CD14-positive monocyte (primary cell): ENCODE results near the gene WNT7B. TPM values are rescaled to one million over a fixed set of nuclear protein-coding genes. Genes with fewer than 3 reads are reported as not detected.
A peak's percentile ranks its signal among the peaks of the same experiment; 100 is the strongest.

ENCODE experiments used
- DNase-seq, 3 donors: peaks; one replicate each; pipeline ENCODE4 v3.0.0-alpha.2; 2011 to 2022
- H2AFZ ChIP-seq: 2 replicates; pipeline ENCODE4 v1.6.0; 2012; ENCODE audit warnings: mild to moderate bottlenecking, low read depth, low read length, inconsistent platforms; ENCODE audit not compliant: insufficient read depth, poor library complexity, severe bottlenecking
- H3K27ac ChIP-seq, 2 donors: 1 replicate in 1 of 2; 2 replicates in 1 of 2; pipeline ENCODE4 v1.5.1; 2012 to 2013; ENCODE audit warnings: low read length in 2 of 2, control low read depth in 1 of 2, inconsistent platforms in 1 of 2, low read depth in 1 of 2, mild to moderate bottlenecking in 1 of 2
- H3K27me3 ChIP-seq, 2 donors: one replicate each; pipeline versions ENCODE4 v1.6.0 to v1.6.1; 2011 to 2013; ENCODE audit warnings: low read length in 2 of 2; ENCODE audit not compliant: control insufficient read depth in 2 of 2, insufficient read depth in 2 of 2
- H3K36me3 ChIP-seq, 2 donors: replicated peaks in 1 of 2; 1 replicate in 1 of 2; 2 replicates in 1 of 2; pipeline versions ENCODE4 v1.5.1 to v1.6.1; 2012 to 2013; ENCODE audit warnings: low read length in 2 of 2, control low read depth in 1 of 2, inconsistent platforms in 1 of 2, mild to moderate bottlenecking in 1 of 2; ENCODE audit not compliant: insufficient read depth in 2 of 2, control insufficient read depth in 1 of 2
- H3K4me1 ChIP-seq, 2 donors: 1 replicate in 1 of 2; 2 replicates in 1 of 2; pipeline versions ENCODE4 v1.5.1 to v1.6.1; 2012 to 2013; ENCODE audit warnings: low read length in 2 of 2, control low read depth in 1 of 2, inconsistent platforms in 1 of 2, mild to moderate bottlenecking in 1 of 2, moderate library complexity in 1 of 2; ENCODE audit not compliant: insufficient read depth in 2 of 2, control insufficient read depth in 1 of 2
- H3K4me2 ChIP-seq: replicated peaks from 2 replicates; pipeline ENCODE3; 2012; ENCODE audit warnings: low read length, moderate library complexity, mild to moderate bottlenecking; ENCODE audit not compliant: poor library complexity, severe bottlenecking; ENCODE audit errors: extremely low read depth
- H3K4me3 ChIP-seq, 3 experiments: fragments of 200-600 bp in 1 of 3; sonication (generic) in 1 of 3; replicated peaks in 1 of 3; 1 replicate in 2 of 3; 2 replicates in 1 of 3; pipeline ENCODE4 v1.5.1; 2011 to 2013; ENCODE audit warnings: low read length in 3 of 3, mild to moderate bottlenecking in 3 of 3, control low read depth in 2 of 3, low read depth in 2 of 3, inconsistent platforms in 1 of 3, moderate library complexity in 1 of 3
- H3K79me2 ChIP-seq: 2 replicates; pipeline ENCODE4 v1.6.0; 2012; ENCODE audit warnings: mild to moderate bottlenecking, control low read depth, inconsistent platforms, low read length, moderate library complexity; ENCODE audit not compliant: insufficient read depth
- H3K9ac ChIP-seq: 2 replicates; pipeline ENCODE4 v1.6.0; 2017; ENCODE audit warnings: low read length, mild to moderate bottlenecking; ENCODE audit not compliant: insufficient read depth, poor library complexity, severe bottlenecking
- H3K9me3 ChIP-seq, 2 donors: replicated peaks in 1 of 2; 1 replicate in 1 of 2; 2 replicates in 1 of 2; pipeline versions ENCODE4 v1.5.1 to v1.6.1; 2012 to 2013; ENCODE audit warnings: low read length in 2 of 2, control low read depth in 1 of 2; ENCODE audit not compliant: control insufficient read depth in 1 of 2, insufficient read depth in 1 of 2
- H4K20me1 ChIP-seq: 2 replicates; pipeline ENCODE4 v1.6.0; 2012; ENCODE audit warnings: mild to moderate bottlenecking, low read length, control low read depth, moderate library complexity; ENCODE audit not compliant: insufficient read depth
- H3K27ac Mint-ChIP-seq, 7 donors: one replicate each; pipeline ENCODE4 v1.8.0; 2020; ENCODE audit warnings: mild to moderate bottlenecking in 7 of 7, mixed read lengths in 7 of 7, moderate library complexity in 6 of 7, inconsistent platforms in 2 of 7
- H3K27me3 Mint-ChIP-seq, 3 donors: one replicate each; pipeline ENCODE4 v1.8.0; 2021 to 2022; ENCODE audit warnings: low read depth in 3 of 3, mild to moderate bottlenecking in 3 of 3, mixed read lengths in 3 of 3, moderate library complexity in 3 of 3, inconsistent platforms in 1 of 3
- H3K36me3 Mint-ChIP-seq, 2 donors: one replicate each; pipeline ENCODE4 v1.8.0; 2020; ENCODE audit warnings: mixed read lengths in 2 of 2, inconsistent platforms in 1 of 2, mild to moderate bottlenecking in 1 of 2
- H3K4me1 Mint-ChIP-seq: one replicate; pipeline ENCODE4 v1.8.0; 2020; ENCODE audit warnings: mild to moderate bottlenecking, mixed read lengths
- H3K4me3 Mint-ChIP-seq, 2 donors: one replicate each; pipeline ENCODE4 v1.8.0; 2020; ENCODE audit warnings: mild to moderate bottlenecking in 2 of 2, mixed read lengths in 2 of 2, moderate library complexity in 1 of 2
- H3K9me3 Mint-ChIP-seq, 7 donors: one replicate each; pipeline ENCODE4 v1.8.0; 2020 to 2022; ENCODE audit warnings: mixed read lengths in 7 of 7, mild to moderate bottlenecking in 6 of 7, moderate library complexity in 6 of 7, inconsistent platforms in 2 of 7
- CTCF ChIP-seq: fragments of 200-600 bp; IDR thresholded peaks from one replicate; pipeline ENCODE4 v1.8.0; 2022; ENCODE audit warnings: antibody characterized with exemption, mild to moderate bottlenecking
- whole genome bisulfite sequencing: methylation state at CpG from one replicate; pipeline ENCODE4 v1.1.5; 2013; ENCODE audit warnings: missing lambda C conversion rate; ENCODE audit not compliant: insufficient coverage; 5-methylcytosine and 5-hydroxymethylcytosine counted together
- intact Hi-C, 2 donors: fragments of 100-400 bp; cut with micrococcal nuclease; formaldehyde crosslinking; loops; one replicate each; pipeline versions ENCODE4 v1.15.0 to v1.15.1; 2023
- polyA plus RNA-seq, 3 donors: library from polyadenylated mRNA; depleted of rRNA in 1 of 3; unstranded in 2 of 3; stranded (reverse) in 1 of 3; fragments of 300-500 nt in 2 of 3; fragments of >200 nt in 1 of 3; fragmentation: Illumina TruSeq in 2 of 3; gene quantifications; 1 replicate in 2 of 3; 2 replicates in 1 of 3; pipeline ENCODE4 v1.2.3, GENCODE V29; 2012 to 2021

The WNT7B gene
- polyA plus RNA-seq, 3 donors = not detected

- intact Hi-C loops = no loop called here
- Histone ChIP-seq H4K20me1 (no peaks in the 10 kb centered on the region), H3K4me2 (no peak overlapping the region), H2AFZ (no peak overlapping the region), H3K79me2 (no peaks in the 10 kb centered on the region), H3K36me3 (no peaks in the 10 kb centered on the region), H3K4me3 (no peak overlapping the region), H3K9me3 (peaks cover 9 to 33% of the 10 kb centered on the region in 2 donors), H3K27ac (no peak overlapping the region), H3K9ac (no peak overlapping the region), H3K27me3 (no peaks in the 10 kb centered on the region), H3K4me1 (no peaks in the 10 kb centered on the region)
- 83% methylated on average over 1 of the region's 1 CpG for WGBS
- Mint-ChIP-seq H3K27ac (peak overlapping the region in 3 of 7 donors; percentile 1 to 22 (median 20)), H3K4me1 (no peaks in the 10 kb centered on the region), H3K27me3 (peaks cover 0 to 8% (median 4%) of the 10 kb centered on the region in 3 donors), H3K4me3 (no peak overlapping the region), H3K36me3 (no peaks in the 10 kb centered on the region), H3K9me3 (peaks cover 5 to 35% (median 15%) of the 10 kb centered on the region in 7 donors)
- no peak for DNase-seq
- TF ChIP-seq CTCF = no peak
These were observed 7.5 kb upstream of the WNT7B start for GRCh38 chr22:45984316-45984916.

GRCh38 chr22:45983797-45984196, 6.8 kb upstream of the WNT7B start:
- Mint-ChIP-seq H3K4me3 (no peak overlapping the region), H3K4me1 (no peaks in the 10 kb centered on the region), H3K36me3 (no peaks in the 10 kb centered on the region), H3K27me3 (peaks cover 0 to 8% (median 4%) of the 10 kb centered on the region in 3 donors), H3K9me3 (peaks cover 5 to 35% (median 15%) of the 10 kb centered on the region in 7 donors), H3K27ac (peak overlapping the region in 1 of 7 donors; percentile 20)
- Histone ChIP-seq H3K4me3 (no peak overlapping the region), H3K9me3 (peaks cover 9 to 33% of the 10 kb centered on the region in 2 donors), H3K36me3 (no peaks in the 10 kb centered on the region), H2AFZ (no peak overlapping the region), H3K4me2 (no peak overlapping the region), H3K4me1 (peaks cover 4 to 6% of the 10 kb centered on the region in 2 donors), H3K9ac (no peak overlapping the region), H3K27ac (no peak overlapping the region), H3K27me3 (peaks cover 0 to under 1% of the 10 kb centered on the region in 2 donors), H4K20me1 (no peaks in the 10 kb centered on the region), H3K79me2 (no peaks in the 10 kb centered on the region)
- intact Hi-C loops = no loop called here
- no peak for TF ChIP-seq CTCF
- 90% methylated on average over 5 of the region's 5 CpGs for WGBS
- DNase-seq = no peak
